SK-N-SH (cell line): ENCODE data around the gene RPL7L1. TPM values are rescaled to one million over a fixed set of nuclear protein-coding genes. Genes with fewer than 3 reads are reported as not detected.

Experiments used
- CTCF ChIA-PET: fragments of 300-600, 350-600 bp; formaldehyde crosslinking; extraction: SDS; loops from one replicate; lab custom pipeline; 2021; lab: Yijun Ruan, JAX
- POLR2A ChIA-PET: fragments of 350-600 bp; sonication (Branson Sonifier 250); formaldehyde crosslinking; extraction: SDS; loops from one replicate; lab custom pipeline; 2020; ENCODE audit warnings: antibody characterized with exemption, inconsistent platforms; lab: Yijun Ruan, JAX
- DNase-seq: peaks from one replicate; pipeline ENCODE4 v3.0.0; 2012
- H2AFZ ChIP-seq: fragments of 200-600 bp; sonication (generic); 2 replicates; pipeline ENCODE4 v1.8.1; 2016; ENCODE audit warnings: antibody characterized with exemption, mild to moderate bottlenecking, low read depth
- H3F3A ChIP-seq: fragments of 200-600 bp; sonication (generic); replicated peaks from 2 replicates; pipeline ENCODE3; 2016; ENCODE audit warnings: antibody characterized with exemption, mild to moderate bottlenecking; ENCODE audit not compliant: insufficient read depth
- H3K27ac ChIP-seq, 2 experiments: fragments of 200-500 bp in 1 of 2; fragments of 200-600 bp in 1 of 2; sonication (Bioruptor generic) in 1 of 2; sonication (generic), shearing (Covaris generic) in 1 of 2; 2 replicates each; pipeline versions ENCODE4 v1.5.1 to v1.6.1; 2014 to 2016; ENCODE audit warnings: low read depth in 2 of 2, inconsistent platforms in 1 of 2, low read length in 1 of 2, mild to moderate bottlenecking in 1 of 2, mixed read lengths in 1 of 2
- H3K27me3 ChIP-seq: fragments of 200-600 bp; sonication (generic), shearing (Covaris generic); 2 replicates; pipeline ENCODE4 v1.6.1; 2016; ENCODE audit warnings: mixed run types; ENCODE audit not compliant: insufficient read depth
- H3K36me3 ChIP-seq, 2 experiments: fragments of 200-500 bp in 1 of 2; fragments of 200-600 bp in 1 of 2; sonication (Bioruptor generic) in 1 of 2; sonication (generic) in 1 of 2; replicated peaks in 1 of 2; 2 replicates each; pipeline versions ENCODE3 to v1.5.1; 2014 to 2016; ENCODE audit warnings: low read length in 1 of 2, mild to moderate bottlenecking in 1 of 2; ENCODE audit not compliant: insufficient read depth in 2 of 2, control insufficient read depth in 1 of 2
- H3K4me1 ChIP-seq, 2 experiments: fragments of 200-500 bp in 1 of 2; fragments of 200-600 bp in 1 of 2; sonication (Bioruptor generic) in 1 of 2; sonication (generic), shearing (Covaris generic) in 1 of 2; 2 replicates each; pipeline versions ENCODE4 v1.5.1 to v1.6.1; 2014 to 2016; ENCODE audit warnings: low read depth in 1 of 2, low read length in 1 of 2, mixed run types in 1 of 2; ENCODE audit not compliant: insufficient read depth in 2 of 2, control insufficient read depth in 1 of 2
- H3K4me2 ChIP-seq: fragments of 200-600 bp; sonication (generic), shearing (Covaris generic); 2 replicates; pipeline ENCODE4 v1.6.1; 2017; ENCODE audit warnings: mixed run types
- H3K4me3 ChIP-seq, 2 experiments: fragments of 200-500 bp in 1 of 2; fragments of 200-600 bp in 1 of 2; sonication (Bioruptor generic) in 1 of 2; sonication (generic), shearing (Covaris generic) in 1 of 2; 2 replicates each; pipeline versions ENCODE4 v1.5.1 to v1.8.1; 2014 to 2016; ENCODE audit warnings: low read depth in 2 of 2, inconsistent platforms in 1 of 2, low read length in 1 of 2, mild to moderate bottlenecking in 1 of 2, mixed read lengths in 1 of 2, moderate library complexity in 1 of 2
- H3K79me2 ChIP-seq: fragments of 200-600 bp; sonication (generic); 2 replicates; pipeline ENCODE4 v1.8.1; 2017; ENCODE audit warnings: mild to moderate bottlenecking; ENCODE audit not compliant: insufficient read depth
- H3K9ac ChIP-seq: fragments of 200-600 bp; sonication (generic); 2 replicates; pipeline ENCODE4 v1.6.1; 2017; ENCODE audit warnings: mixed run types
- H3K9me2 ChIP-seq: fragments of 200-600 bp; sonication (generic); 2 replicates; pipeline ENCODE4 v1.6.1; 2017; ENCODE audit warnings: mixed run types
- H3K9me3 ChIP-seq: fragments of 200-600 bp; sonication (generic); 2 replicates; pipeline ENCODE4 v1.6.1; 2017; ENCODE audit warnings: mixed run types, mild to moderate bottlenecking, moderate library complexity
- H4K20me1 ChIP-seq: fragments of 200-600 bp; sonication (generic); 2 replicates; pipeline ENCODE4 v1.6.1; 2017; ENCODE audit warnings: mild to moderate bottlenecking, mixed run types; ENCODE audit not compliant: insufficient read depth
- ELF1 ChIP-seq: IDR thresholded peaks from 2 replicates; pipeline ENCODE4 v1.4.0; 2012
- EZH2phosphoT487 ChIP-seq: fragments of 200-600 bp; sonication (generic); IDR thresholded peaks from 2 replicates; pipeline ENCODE4 v1.6.1; 2017; ENCODE audit warnings: low read depth, mixed run types, mild to moderate bottlenecking, antibody characterized with exemption, moderate library complexity, borderline replicate concordance
- FOXM1 ChIP-seq: IDR thresholded peaks from 2 replicates; pipeline ENCODE4 v1.4.0; 2012; ENCODE audit warnings: low read depth, mild to moderate bottlenecking
- GATA2 ChIP-seq: sonication (generic); formaldehyde crosslinking; IDR thresholded peaks from 2 replicates; pipeline ENCODE4 v1.5.0; 2020; ENCODE audit warnings: mild to moderate bottlenecking, missing genetic modification reagents
- JUND ChIP-seq: IDR thresholded peaks from 2 replicates; pipeline ENCODE4 v1.4.0; 2012
- NFIC ChIP-seq: IDR thresholded peaks from 2 replicates; pipeline ENCODE4 v1.4.0; 2012; ENCODE audit warnings: borderline replicate concordance
- RAD21 ChIP-seq: IDR thresholded peaks from 2 replicates; pipeline ENCODE4 v1.6.1; 2012; ENCODE audit warnings: mild to moderate bottlenecking, low read length
- RCOR1 ChIP-seq: fragments of 150-350 bp; IDR thresholded peaks from 2 replicates; pipeline ENCODE4 v1.6.1; 2017; ENCODE audit warnings: antibody characterized with exemption, low read length
- TEAD4 ChIP-seq: IDR thresholded peaks from 2 replicates; pipeline ENCODE4 v1.4.0; 2012; ENCODE audit warnings: mild to moderate bottlenecking, borderline replicate concordance; ENCODE audit not compliant: insufficient read depth
- whole genome bisulfite sequencing: methylation state at CpG from one replicate; pipeline ENCODE4 v1.1.6; 2017; ENCODE audit warnings: low lambda C conversion rate; 5-methylcytosine and 5-hydroxymethylcytosine counted together
- polyA plus RNA-seq, 3 experiments: library from polyadenylated mRNA; depleted of rRNA; stranded (reverse); fragments of >200 nt; gene quantifications; 2 replicates each; pipeline ENCODE4 v1.2.3, GENCODE V29; 2012
- TF ChIP-seq, protein P1 (sequence below): IDR thresholded peaks from 2 replicates; pipeline ENCODE4 v1.6.1; 2012; ENCODE audit warnings: mild to moderate bottlenecking, low read depth, low read length, moderate library complexity
- TF ChIP-seq, protein P2 (sequence below): IDR thresholded peaks from 2 replicates; pipeline ENCODE4 v1.4.0; 2012; ENCODE audit warnings: low read depth, borderline replicate concordance
- TF ChIP-seq, protein P3 (sequence below): IDR thresholded peaks from 2 replicates; pipeline ENCODE4 v1.4.0; 2012; ENCODE audit warnings: low read depth, borderline replicate concordance

RPL7L1 gene
- polyA plus RNA-seq, 1 of the 3 experiments (the other 2 are of a cell fraction), result 22.1 TPM

DNA sequence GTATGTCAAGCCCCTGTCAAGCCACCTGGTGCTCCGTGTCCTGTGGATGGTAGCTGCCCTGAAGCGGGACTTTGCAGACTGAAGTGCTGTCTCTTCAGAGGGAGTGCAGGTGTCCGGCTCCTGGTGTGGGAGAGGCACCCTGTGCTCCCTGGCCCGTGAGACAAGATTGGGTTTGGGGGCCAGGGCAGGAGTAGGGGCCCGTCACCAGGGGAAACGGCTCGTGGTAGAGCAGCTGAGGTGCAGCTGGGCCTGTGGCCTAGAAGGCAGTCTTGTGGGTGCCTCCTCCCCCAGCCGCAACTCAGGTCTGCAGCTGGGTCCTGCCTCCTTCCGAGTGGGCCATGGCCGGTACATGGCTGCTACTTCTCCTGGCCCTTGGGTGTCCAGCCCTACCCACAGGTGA, 36.3 kb downstream of the RPL7L1 start, which contains the start of gene PTCRA (continued):
- TF ChIP-seq, protein P1, sequence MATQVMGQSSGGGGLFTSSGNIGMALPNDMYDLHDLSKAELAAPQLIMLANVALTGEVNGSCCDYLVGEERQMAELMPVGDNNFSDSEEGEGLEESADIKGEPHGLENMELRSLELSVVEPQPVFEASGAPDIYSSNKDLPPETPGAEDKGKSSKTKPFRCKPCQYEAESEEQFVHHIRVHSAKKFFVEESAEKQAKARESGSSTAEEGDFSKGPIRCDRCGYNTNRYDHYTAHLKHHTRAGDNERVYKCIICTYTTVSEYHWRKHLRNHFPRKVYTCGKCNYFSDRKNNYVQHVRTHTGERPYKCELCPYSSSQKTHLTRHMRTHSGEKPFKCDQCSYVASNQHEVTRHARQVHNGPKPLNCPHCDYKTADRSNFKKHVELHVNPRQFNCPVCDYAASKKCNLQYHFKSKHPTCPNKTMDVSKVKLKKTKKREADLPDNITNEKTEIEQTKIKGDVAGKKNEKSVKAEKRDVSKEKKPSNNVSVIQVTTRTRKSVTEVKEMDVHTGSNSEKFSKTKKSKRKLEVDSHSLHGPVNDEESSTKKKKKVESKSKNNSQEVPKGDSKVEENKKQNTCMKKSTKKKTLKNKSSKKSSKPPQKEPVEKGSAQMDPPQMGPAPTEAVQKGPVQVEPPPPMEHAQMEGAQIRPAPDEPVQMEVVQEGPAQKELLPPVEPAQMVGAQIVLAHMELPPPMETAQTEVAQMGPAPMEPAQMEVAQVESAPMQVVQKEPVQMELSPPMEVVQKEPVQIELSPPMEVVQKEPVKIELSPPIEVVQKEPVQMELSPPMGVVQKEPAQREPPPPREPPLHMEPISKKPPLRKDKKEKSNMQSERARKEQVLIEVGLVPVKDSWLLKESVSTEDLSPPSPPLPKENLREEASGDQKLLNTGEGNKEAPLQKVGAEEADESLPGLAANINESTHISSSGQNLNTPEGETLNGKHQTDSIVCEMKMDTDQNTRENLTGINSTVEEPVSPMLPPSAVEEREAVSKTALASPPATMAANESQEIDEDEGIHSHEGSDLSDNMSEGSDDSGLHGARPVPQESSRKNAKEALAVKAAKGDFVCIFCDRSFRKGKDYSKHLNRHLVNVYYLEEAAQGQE, result no peak
- TF ChIP-seq, protein P2, sequence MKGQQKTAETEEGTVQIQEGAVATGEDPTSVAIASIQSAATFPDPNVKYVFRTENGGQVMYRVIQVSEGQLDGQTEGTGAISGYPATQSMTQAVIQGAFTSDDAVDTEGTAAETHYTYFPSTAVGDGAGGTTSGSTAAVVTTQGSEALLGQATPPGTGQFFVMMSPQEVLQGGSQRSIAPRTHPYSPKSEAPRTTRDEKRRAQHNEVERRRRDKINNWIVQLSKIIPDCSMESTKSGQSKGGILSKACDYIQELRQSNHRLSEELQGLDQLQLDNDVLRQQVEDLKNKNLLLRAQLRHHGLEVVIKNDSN, result no peak
- TF ChIP-seq, all 33 proteins: peak for 0

DNA sequence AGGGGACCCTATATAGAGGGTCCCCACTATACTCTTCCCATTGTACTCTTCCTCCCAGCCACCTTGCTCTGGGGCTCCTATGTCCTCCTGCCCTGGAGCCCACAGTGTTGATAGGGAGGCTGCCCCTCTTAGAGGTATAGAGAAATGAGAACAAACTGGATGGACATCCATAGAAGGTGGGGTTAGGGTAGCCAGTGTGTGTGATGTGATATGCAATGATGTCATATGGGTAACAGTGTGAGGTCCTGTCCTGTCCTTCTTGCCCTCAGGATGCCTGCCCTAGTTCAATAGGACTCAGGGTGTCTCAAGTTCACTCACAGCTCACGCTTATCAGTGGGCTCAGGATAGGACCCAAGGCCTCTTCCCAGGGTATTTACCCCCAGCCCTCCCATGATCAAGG, 36.9 kb downstream of the RPL7L1 start:
- CTCF ChIA-PET, result interaction anchor here (1.3 to 2.4 kb wide), 2 partner anchors 14 to 15 kb away, joined by 3 to 7 read pairs; no protein-coding TSS in a partner anchor
- Histone ChIP-seq H4K20me1 (no peaks in the 10 kb centered on the region), H3K4me1 (no peaks in the 10 kb centered on the region), H3F3A (no peaks in the 10 kb centered on the region), H3K36me3 (no peaks in the 10 kb centered on the region), H3K79me2 (no peaks in the 10 kb centered on the region), H3K27ac (no peak overlapping the region), H3K9me2 (no peaks in the 10 kb centered on the region), H3K9ac (no peak overlapping the region), H3K4me2 (no peak overlapping the region), H3K4me3 (no peak overlapping the region), H2AFZ (no peak overlapping the region), H3K27me3 (no peaks in the 10 kb centered on the region), H3K9me3 (no peaks in the 10 kb centered on the region)
- DNase-seq, result no peak
- TF ChIP-seq, protein P2, result no peak
- TF ChIP-seq RCOR1 (no peak), RAD21 (no peak), TEAD4 (no peak), JUND (no peak), ELF1 (no peak), NFIC (no peak), GATA2 (CRISPR knock-in tag) (no peak), FOXM1 (no peak), EZH2phosphoT487 (no peak)
- TF ChIP-seq, protein P3, sequence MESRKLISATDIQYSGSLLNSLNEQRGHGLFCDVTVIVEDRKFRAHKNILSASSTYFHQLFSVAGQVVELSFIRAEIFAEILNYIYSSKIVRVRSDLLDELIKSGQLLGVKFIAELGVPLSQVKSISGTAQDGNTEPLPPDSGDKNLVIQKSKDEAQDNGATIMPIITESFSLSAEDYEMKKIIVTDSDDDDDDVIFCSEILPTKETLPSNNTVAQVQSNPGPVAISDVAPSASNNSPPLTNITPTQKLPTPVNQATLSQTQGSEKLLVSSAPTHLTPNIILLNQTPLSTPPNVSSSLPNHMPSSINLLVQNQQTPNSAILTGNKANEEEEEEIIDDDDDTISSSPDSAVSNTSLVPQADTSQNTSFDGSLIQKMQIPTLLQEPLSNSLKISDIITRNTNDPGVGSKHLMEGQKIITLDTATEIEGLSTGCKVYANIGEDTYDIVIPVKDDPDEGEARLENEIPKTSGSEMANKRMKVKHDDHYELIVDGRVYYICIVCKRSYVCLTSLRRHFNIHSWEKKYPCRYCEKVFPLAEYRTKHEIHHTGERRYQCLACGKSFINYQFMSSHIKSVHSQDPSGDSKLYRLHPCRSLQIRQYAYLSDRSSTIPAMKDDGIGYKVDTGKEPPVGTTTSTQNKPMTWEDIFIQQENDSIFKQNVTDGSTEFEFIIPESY, result no peak
- no CpG with 5 or more reads among the region's 1 CpG for WGBS
- POLR2A ChIA-PET, result interaction anchor here (1.2 kb wide), 1 partner anchor 13 kb away, joined by 5 read pairs; the partner anchor contains the start of gene CNPY3
